Right lobe of liver (tissue), 6 donors: ENCODE data around the gene SAP30. TPM values are rescaled to one million over a fixed set of nuclear protein-coding genes. Genes with fewer than 3 reads are reported as not detected.

ENCODE experiments used
- ATAC-seq, 4 donors: fragments of 200-7000 bp; cut with Tn5 transposase; one replicate each; pipeline ENCODE4 v1.9.1; 2020; ENCODE audit warnings: mild to moderate bottlenecking in 4 of 4, moderate library complexity in 4 of 4
- DNase-seq, 3 donors: peaks; one replicate each; pipeline ENCODE4 v3.0.0-alpha.2; 2020
- H3K27ac ChIP-seq, 3 donors: fragments of 200-600 bp; one replicate each; pipeline ENCODE4 v1.8.0; 2022
- H3K27me3 ChIP-seq, 2 donors: fragments of 200-600 bp; one replicate each; pipeline ENCODE4 v1.8.0; 2022
- H3K36me3 ChIP-seq, 4 donors: fragments of 200-600 bp; sonication (generic) in 1 of 4; one replicate each; pipeline versions ENCODE4 v1.5.1 to v1.8.0; 2017 to 2022; ENCODE audit warnings: control low read depth in 1 of 4
- H3K4me1 ChIP-seq, 4 donors: fragments of 200-600 bp; sonication (generic) in 1 of 4; one replicate each; pipeline versions ENCODE4 v1.5.1 to v1.8.0; 2017 to 2022; ENCODE audit warnings: control low read depth in 1 of 4
- H3K4me3 ChIP-seq, 3 donors: fragments of 200-600 bp; one replicate each; pipeline ENCODE4 v1.8.0; 2022
- H3K9me3 ChIP-seq, 4 donors: fragments of 200-600 bp; sonication (generic) in 1 of 4; one replicate each; pipeline versions ENCODE4 v1.5.1 to v1.8.0; 2017 to 2022; ENCODE audit warnings: control low read depth in 1 of 4
- POLR2A ChIP-seq: fragments of 450-650 bp; IDR thresholded peaks from one replicate; pipeline ENCODE4 v1.6.1; 2017; ENCODE audit warnings: antibody characterized with exemption, mild to moderate bottlenecking
- WGBS: methylation state at CpG from one replicate; pipeline ENCODE4 v1.1.6; 2018; ENCODE audit warnings: low coverage, low lambda C conversion rate; ENCODE audit not compliant: insufficient coverage; ENCODE audit errors: missing lambda C conversion rate; 5-methylcytosine and 5-hydroxymethylcytosine counted together
- intact Hi-C, 2 donors: fragments of 100-400 bp; cut with DNase I; formaldehyde crosslinking; loops; one replicate each; pipeline versions ENCODE4 v1.11.2 to v1.14.1; 2022
- total RNA-seq, 6 experiments: library from RNA; depleted of rRNA in 2 of 6; stranded (reverse); fragments of >200 nt in 2 of 6; fragmentation: NEBNext Ultra II Directional in 3 of 6; extraction: Animal tissue kit (Norgen Biotek cat#: 25700) in 3 of 6; gene quantifications; one replicate each; pipeline versions ENCODE4 v1.1.0 to v1.2.4, GENCODE V29; 2016 to 2023
- TF ChIP-seq, protein P1 (sequence below), 4 donors: fragments of 200-600 bp in 3 of 4; fragments of 450-650 bp in 1 of 4; IDR thresholded peaks; one replicate each; pipeline versions ENCODE4 v1.5.1 to v1.8.0; 2016 to 2022; ENCODE audit warnings: antibody characterized with exemption in 4 of 4, mild to moderate bottlenecking in 2 of 4
- donor health status: DM: no; HTN: yes; CAD: no.
- donor health status: DM: no; HTN: no; CAD: no.
- donor health status: DM: no; HTN: no; CAD: no.
- donor health status: DM: no; HTN: yes; CAD: no.
- donor health status: DM: no; HTN: yes; CAD: no.

The SAP30 gene
- total RNA-seq, 6 experiments from 2014 or later = 3.5 to 12.8 (median 7.7) TPM

- Histone ChIP-seq H3K36me3 (peaks cover 0 to 16% (median 0%) of the 10 kb centered on the region in 4 donors), H3K4me3 (peak overlapping the region; percentile 70 to 85 (median 73)), H3K4me1 (no peaks in the 10 kb centered on the region), H3K9me3 (no peaks in the 10 kb centered on the region), H3K27ac (peak overlapping the region; percentile 9 to 46 (median 30)), H3K27me3 (no peaks in the 10 kb centered on the region)
- ATAC-seq (peak; percentile 41 to 56 (median 49)), DNase-seq (peak; percentile 60 to 74 (median 68))
- TF ChIP-seq, protein P1, sequence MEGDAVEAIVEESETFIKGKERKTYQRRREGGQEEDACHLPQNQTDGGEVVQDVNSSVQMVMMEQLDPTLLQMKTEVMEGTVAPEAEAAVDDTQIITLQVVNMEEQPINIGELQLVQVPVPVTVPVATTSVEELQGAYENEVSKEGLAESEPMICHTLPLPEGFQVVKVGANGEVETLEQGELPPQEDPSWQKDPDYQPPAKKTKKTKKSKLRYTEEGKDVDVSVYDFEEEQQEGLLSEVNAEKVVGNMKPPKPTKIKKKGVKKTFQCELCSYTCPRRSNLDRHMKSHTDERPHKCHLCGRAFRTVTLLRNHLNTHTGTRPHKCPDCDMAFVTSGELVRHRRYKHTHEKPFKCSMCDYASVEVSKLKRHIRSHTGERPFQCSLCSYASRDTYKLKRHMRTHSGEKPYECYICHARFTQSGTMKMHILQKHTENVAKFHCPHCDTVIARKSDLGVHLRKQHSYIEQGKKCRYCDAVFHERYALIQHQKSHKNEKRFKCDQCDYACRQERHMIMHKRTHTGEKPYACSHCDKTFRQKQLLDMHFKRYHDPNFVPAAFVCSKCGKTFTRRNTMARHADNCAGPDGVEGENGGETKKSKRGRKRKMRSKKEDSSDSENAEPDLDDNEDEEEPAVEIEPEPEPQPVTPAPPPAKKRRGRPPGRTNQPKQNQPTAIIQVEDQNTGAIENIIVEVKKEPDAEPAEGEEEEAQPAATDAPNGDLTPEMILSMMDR (IDR thresholded peaks at IDR 0.05) = no peak
- TF ChIP-seq POLR2A = no peak
- intact Hi-C loops = no loop called here
- WGBS = 2% methylated on average over 20 of the region's 52 CpGs
Observed at GRCh38 chr4:173334891-173335752, 35.6 kb upstream of the SAP30 start.

GRCh38 chr4:173337463-173337862 is 33.3 kb upstream of the SAP30 start:
- intact Hi-C loops = no loop called here

GRCh38 chr4:173343832-173344397 is 26.8 kb upstream of the SAP30 start:
- Histone ChIP-seq H3K4me3 (no peak overlapping the region), H3K4me1 (no peaks in the 10 kb centered on the region), H3K9me3 (no peaks in the 10 kb centered on the region), H3K27me3 (no peaks in the 10 kb centered on the region), H3K27ac (no peak overlapping the region), H3K36me3 (no peaks in the 10 kb centered on the region)
- ATAC-seq (no peak), DNase-seq (no peak)
- intact Hi-C loops = no loop called here
- TF ChIP-seq, protein P1 (IDR thresholded peaks at IDR 0.05) = no peak
- TF ChIP-seq POLR2A = no peak
- 72% methylated on average over 3 of the region's 3 CpGs for WGBS

More at GRCh38 chr4:173337463-173337862, 33.3 kb upstream of the SAP30 start:
- Histone ChIP-seq H3K27ac (no peak overlapping the region), H3K4me1 (no peaks in the 10 kb centered on the region), H3K36me3 (no peaks in the 10 kb centered on the region), H3K9me3 (no peaks in the 10 kb centered on the region), H3K4me3 (no peak overlapping the region), H3K27me3 (no peaks in the 10 kb centered on the region)
- DNase-seq (no peak), ATAC-seq (no peak)
- 100% methylated on average over 1 of the region's 2 CpGs for WGBS
- TF ChIP-seq, protein P1 (IDR thresholded peaks at IDR 0.05) = no peak
- TF ChIP-seq POLR2A = no peak

DNA sequence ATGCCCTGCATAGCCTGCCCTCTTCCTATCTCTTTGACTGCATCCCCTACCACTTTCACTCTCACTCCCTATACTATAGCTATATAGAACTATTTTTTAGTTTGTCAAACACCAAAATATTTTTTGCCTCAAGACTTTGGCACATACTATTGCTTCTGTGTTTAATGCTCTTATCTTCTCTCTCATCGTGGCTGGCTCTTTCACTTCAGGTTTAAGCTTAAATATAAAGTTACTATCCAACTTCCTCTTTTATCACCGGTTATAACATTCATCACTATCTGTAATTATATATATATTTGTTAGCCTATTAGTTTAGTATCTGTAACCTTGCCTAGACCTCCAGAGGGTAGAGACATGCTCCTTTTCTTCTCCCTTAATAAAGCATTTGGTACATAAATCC is 25.1 kb upstream of the SAP30 start:
- no peaks in the 10 kb centered on the region for H3K4me1 ChIP-seq
- 47% methylated on average over 2 of the region's 2 CpGs for WGBS
- DNase-seq = no peak
- no peak for ATAC-seq
- no peaks in the 10 kb centered on the region for H3K27me3 ChIP-seq
- intact Hi-C loops = no loop called here
- H3K27ac ChIP-seq = no peak overlapping the region
- H3K36me3 ChIP-seq = no peaks in the 10 kb centered on the region
- TF ChIP-seq, protein P1 (IDR thresholded peaks at IDR 0.05) = no peak
- TF ChIP-seq POLR2A = no peak
- H3K9me3 ChIP-seq = no peaks in the 10 kb centered on the region
- no peak overlapping the region for H3K4me3 ChIP-seq
